Measurements from ENCODE around the gene VDR. TPM values are rescaled to one million over a fixed set of nuclear protein-coding genes. Genes with fewer than 3 reads are reported as not detected.

The VDR gene
- polyA plus RNA-seq, 1 donor from 2014 or later, result not detected

- H3K27ac ChIP-seq (ENCODE audit: low read length), result no peak overlapping the region
- no peak overlapping the region for H3K4me2 ChIP-seq (ENCODE audit: low read length)
- no peak overlapping the region for H3K4me3 ChIP-seq (ENCODE audit: low read length)
- H3K9ac ChIP-seq (ENCODE audit: low read length), result no peak overlapping the region
- TF ChIP-seq MXI1 (conservative IDR thresholded peaks at IDR 0.05; ENCODE audit: poor library complexity, severe bottlenecking), result no peak
- TF ChIP-seq REST (IDR thresholded peaks at IDR 0.05; ENCODE audit: borderline replicate concordance), result no peak
- no peak for TF ChIP-seq SMC3 (conservative IDR thresholded peaks at IDR 0.05; ENCODE audit: poor library complexity)
- TF ChIP-seq EP300 (conservative IDR thresholded peaks at IDR 0.05; ENCODE audit: poor library complexity, severe bottlenecking), result no peak
- no peak for TF ChIP-seq RAD21 (conservative IDR thresholded peaks at IDR 0.05)
- no peaks in the 10 kb centered on the region for H3K79me2 ChIP-seq (replicated peaks; ENCODE audit: insufficient read depth, low read length)
- H3K9me3 ChIP-seq (ENCODE audit: low read length), result no peaks in the 10 kb centered on the region
- H4K20me1 ChIP-seq (ENCODE audit: insufficient read depth), result no peaks in the 10 kb centered on the region
- H3K9me2 ChIP-seq (ENCODE audit: insufficient read depth, low read length), result no peaks in the 10 kb centered on the region
- no peak overlapping the region for H2AFZ ChIP-seq (ENCODE audit: low read depth, low read length)
- H3F3A ChIP-seq (ENCODE audit: insufficient read depth, low read length, poor library complexity, severe bottlenecking), result no peaks in the 10 kb centered on the region
- H3K36me3 ChIP-seq (ENCODE audit: insufficient read depth, low read length), result no peaks in the 10 kb centered on the region
- H3K27me3 ChIP-seq (ENCODE audit: insufficient read depth, low read depth, low read length), result no peaks in the 10 kb centered on the region
These were observed 58.3 kb downstream of the VDR start for GRCh38 chr12:47846294-47846996.

GRCh38 chr12:47845081-47845480, 59.7 kb downstream of the VDR start:
- Histone ChIP-seq H3K27me3 (ENCODE audit: insufficient read depth, low read depth, low read length) (no peaks in the 10 kb centered on the region), H3K27ac (ENCODE audit: low read length) (no peak overlapping the region), H3K9me2 (ENCODE audit: insufficient read depth, low read length) (no peaks in the 10 kb centered on the region), H3K4me3 (ENCODE audit: low read length) (no peak overlapping the region), H2AFZ (ENCODE audit: low read depth, low read length) (no peak overlapping the region), H3K79me2 (replicated peaks; ENCODE audit: insufficient read depth, low read length) (no peaks in the 10 kb centered on the region), H3K9me3 (ENCODE audit: low read length) (no peaks in the 10 kb centered on the region), H4K20me1 (ENCODE audit: insufficient read depth) (no peaks in the 10 kb centered on the region), H3K4me2 (ENCODE audit: low read length) (no peak overlapping the region), H3F3A (ENCODE audit: insufficient read depth, low read length, poor library complexity, severe bottlenecking) (no peaks in the 10 kb centered on the region), H3K36me3 (ENCODE audit: insufficient read depth, low read length) (no peaks in the 10 kb centered on the region), H3K9ac (ENCODE audit: low read length) (no peak overlapping the region)
- TF ChIP-seq EP300 (conservative IDR thresholded peaks at IDR 0.05; ENCODE audit: poor library complexity, severe bottlenecking), result no peak
- TF ChIP-seq SMC3 (conservative IDR thresholded peaks at IDR 0.05; ENCODE audit: poor library complexity), result no peak
- TF ChIP-seq TAF1 (IDR thresholded peaks at IDR 0.05; ENCODE audit: low read depth), result no peak
- TF ChIP-seq RAD21 (conservative IDR thresholded peaks at IDR 0.05), result no peak
- no peak for TF ChIP-seq POLR2AphosphoS5 (IDR thresholded peaks at IDR 0.05)
- no peak for TF ChIP-seq MXI1 (conservative IDR thresholded peaks at IDR 0.05; ENCODE audit: poor library complexity, severe bottlenecking)
- TF ChIP-seq CTCF (IDR thresholded peaks at IDR 0.05; ENCODE audit: poor library complexity, severe bottlenecking), result no peak
- no peak for TF ChIP-seq REST (IDR thresholded peaks at IDR 0.05; ENCODE audit: borderline replicate concordance)
- TF ChIP-seq EZH2 (IDR thresholded peaks at IDR 0.05; ENCODE audit: borderline replicate concordance, insufficient read depth, low read length, poor library complexity, severe bottlenecking), result no peak
